Colonic mucosa (tissue), 4 donors: ENCODE measurements around the gene BPIFB2. TPM values are rescaled to one million over a fixed set of nuclear protein-coding genes. Genes with fewer than 3 reads are reported as not detected.

Source experiments
- DNase-seq: peaks from one replicate; pipeline ENCODE4 v3.0.0-alpha.2; 2020
- H3K27ac ChIP-seq: fragments of 200-600 bp; one replicate; pipeline ENCODE4 v1.8.0; 2021
- H3K27me3 ChIP-seq: fragments of 200-600 bp; one replicate; pipeline ENCODE4 v1.8.0; 2021
- H3K36me3 ChIP-seq: fragments of 200-600 bp; one replicate; pipeline ENCODE4 v1.8.0; 2021
- H3K4me1 ChIP-seq: fragments of 200-600 bp; one replicate; pipeline ENCODE4 v1.8.0; 2021; ENCODE audit warnings: mild to moderate bottlenecking
- H3K4me3 ChIP-seq: fragments of 200-600 bp; one replicate; pipeline ENCODE4 v1.8.0; 2021
- H3K9ac ChIP-seq, 2 donors: one replicate each; pipeline ENCODE4 v1.7.0; 2013; ENCODE audit warnings: control low read depth in 2 of 2, low read depth in 2 of 2, low read length in 2 of 2
- H3K9me3 ChIP-seq: fragments of 200-600 bp; one replicate; pipeline ENCODE4 v1.8.0; 2021
- intact Hi-C: fragments of 100-400 bp; cut with DNase I; formaldehyde crosslinking; loops from one replicate; pipeline ENCODE4 v1.14.1; 2022
- total RNA-seq, 2 donors: library from RNA; stranded (reverse); fragmentation: NEBNext Ultra II Directional in 1 of 2; extraction: Animal tissue kit (Norgen Biotek cat#: 25700) in 1 of 2; gene quantifications; one replicate each; pipeline ENCODE4 v1.2.1, GENCODE V29; 2021
- TF ChIP-seq, protein P1 (sequence below): fragments of 200-600 bp; IDR thresholded peaks from one replicate; pipeline ENCODE4 v1.8.0; 2022; ENCODE audit warnings: antibody characterized with exemption, mild to moderate bottlenecking
- donor health status: healthy.
- donor health status: DM: no; HTN: no; CAD: no.
- donor health status: DM: no; HTN: no; CAD: no.

Gene BPIFB2
- total RNA-seq, 2 donors from 2014 or later = 0.35 TPM; not detected in 1

DNA sequence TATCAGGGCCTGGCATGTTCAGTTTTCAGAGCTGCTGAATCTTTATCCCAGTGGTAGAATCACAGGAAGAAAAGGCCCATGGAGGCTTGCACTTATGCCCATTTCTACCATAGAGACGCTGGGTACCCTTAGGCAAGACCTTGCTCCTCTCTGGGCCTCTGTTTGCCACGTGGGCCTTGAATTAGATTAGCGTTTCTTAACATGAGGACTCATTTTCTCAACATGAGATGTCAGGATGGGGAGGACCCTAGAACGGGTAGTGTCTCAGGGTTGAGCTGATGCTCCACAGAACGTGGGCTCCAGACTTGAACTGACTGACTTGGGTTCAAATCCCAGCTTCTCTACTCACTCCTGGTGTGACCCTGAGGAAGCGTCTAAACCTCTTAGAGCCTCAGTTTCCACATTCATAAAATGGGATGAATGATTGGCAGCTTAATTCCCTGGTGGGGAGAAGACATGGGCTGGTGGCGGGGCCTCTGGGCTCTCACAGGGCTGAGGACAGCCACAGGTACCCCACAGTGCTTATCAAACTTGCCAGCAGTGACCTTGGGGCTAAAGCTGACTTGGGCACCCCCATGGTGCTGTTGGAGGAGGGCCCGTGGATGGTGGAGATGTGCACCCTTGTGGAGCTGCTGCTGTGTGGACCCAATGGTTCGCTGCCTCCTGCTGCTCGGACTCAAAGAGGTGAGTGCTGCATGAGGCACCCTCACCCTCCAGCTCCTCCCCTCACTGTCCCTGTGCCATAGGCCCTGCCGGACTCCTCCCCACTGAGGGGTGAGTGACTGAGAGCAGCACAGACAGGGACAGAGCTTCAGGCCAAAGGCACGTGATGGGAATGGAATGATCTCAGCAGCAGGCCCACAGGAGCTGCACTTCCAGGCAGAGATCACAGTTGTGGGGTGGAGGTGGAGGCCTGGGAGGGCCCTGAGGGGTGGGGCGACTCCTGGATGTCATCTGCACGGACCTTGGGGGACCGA is 31.5 kb upstream of the BPIFB2 start:
- Histone ChIP-seq H3K4me3 (no peak overlapping the region), H3K9me3 (no peaks in the 10 kb centered on the region), H3K9ac (no peak overlapping the region), H3K4me1 (no peaks in the 10 kb centered on the region), H3K27me3 (no peaks in the 10 kb centered on the region), H3K36me3 (no peaks in the 10 kb centered on the region), H3K27ac (no peak overlapping the region)
- intact Hi-C loops = no loop called here
- TF ChIP-seq, protein P1, sequence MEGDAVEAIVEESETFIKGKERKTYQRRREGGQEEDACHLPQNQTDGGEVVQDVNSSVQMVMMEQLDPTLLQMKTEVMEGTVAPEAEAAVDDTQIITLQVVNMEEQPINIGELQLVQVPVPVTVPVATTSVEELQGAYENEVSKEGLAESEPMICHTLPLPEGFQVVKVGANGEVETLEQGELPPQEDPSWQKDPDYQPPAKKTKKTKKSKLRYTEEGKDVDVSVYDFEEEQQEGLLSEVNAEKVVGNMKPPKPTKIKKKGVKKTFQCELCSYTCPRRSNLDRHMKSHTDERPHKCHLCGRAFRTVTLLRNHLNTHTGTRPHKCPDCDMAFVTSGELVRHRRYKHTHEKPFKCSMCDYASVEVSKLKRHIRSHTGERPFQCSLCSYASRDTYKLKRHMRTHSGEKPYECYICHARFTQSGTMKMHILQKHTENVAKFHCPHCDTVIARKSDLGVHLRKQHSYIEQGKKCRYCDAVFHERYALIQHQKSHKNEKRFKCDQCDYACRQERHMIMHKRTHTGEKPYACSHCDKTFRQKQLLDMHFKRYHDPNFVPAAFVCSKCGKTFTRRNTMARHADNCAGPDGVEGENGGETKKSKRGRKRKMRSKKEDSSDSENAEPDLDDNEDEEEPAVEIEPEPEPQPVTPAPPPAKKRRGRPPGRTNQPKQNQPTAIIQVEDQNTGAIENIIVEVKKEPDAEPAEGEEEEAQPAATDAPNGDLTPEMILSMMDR = no peak
- DNase-seq = no peak

DNA sequence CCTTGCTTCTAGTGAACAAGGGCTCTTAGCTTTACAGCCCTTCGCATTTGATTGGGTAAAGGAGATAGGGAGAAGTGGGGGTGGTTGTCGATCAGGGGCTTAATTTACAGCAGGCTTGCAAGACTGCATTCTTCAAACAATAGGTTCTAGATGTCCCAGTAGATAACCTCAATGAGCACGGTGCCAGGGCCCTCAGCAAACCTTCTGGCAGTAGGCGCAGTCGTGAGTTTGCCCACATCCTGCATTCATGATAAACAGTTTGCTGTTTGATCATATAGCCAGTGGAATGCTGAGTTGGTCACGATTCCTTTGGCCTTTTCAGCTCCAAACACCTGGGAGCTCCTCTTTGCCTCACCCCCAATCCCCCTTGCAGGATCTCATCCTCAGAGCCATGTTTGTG is 30.8 kb upstream of the BPIFB2 start:
- TF ChIP-seq, protein P1 = no peak
- DNase-seq = no peak
- H3K36me3 ChIP-seq = no peaks in the 10 kb centered on the region
- H3K27me3 ChIP-seq = no peaks in the 10 kb centered on the region
- H3K9ac ChIP-seq = no peak overlapping the region
- H3K4me3 ChIP-seq = no peak overlapping the region
- H3K9me3 ChIP-seq = no peaks in the 10 kb centered on the region
- intact Hi-C loops = no loop called here
- no peaks in the 10 kb centered on the region for H3K4me1 ChIP-seq
- no peak overlapping the region for H3K27ac ChIP-seq

DNA sequence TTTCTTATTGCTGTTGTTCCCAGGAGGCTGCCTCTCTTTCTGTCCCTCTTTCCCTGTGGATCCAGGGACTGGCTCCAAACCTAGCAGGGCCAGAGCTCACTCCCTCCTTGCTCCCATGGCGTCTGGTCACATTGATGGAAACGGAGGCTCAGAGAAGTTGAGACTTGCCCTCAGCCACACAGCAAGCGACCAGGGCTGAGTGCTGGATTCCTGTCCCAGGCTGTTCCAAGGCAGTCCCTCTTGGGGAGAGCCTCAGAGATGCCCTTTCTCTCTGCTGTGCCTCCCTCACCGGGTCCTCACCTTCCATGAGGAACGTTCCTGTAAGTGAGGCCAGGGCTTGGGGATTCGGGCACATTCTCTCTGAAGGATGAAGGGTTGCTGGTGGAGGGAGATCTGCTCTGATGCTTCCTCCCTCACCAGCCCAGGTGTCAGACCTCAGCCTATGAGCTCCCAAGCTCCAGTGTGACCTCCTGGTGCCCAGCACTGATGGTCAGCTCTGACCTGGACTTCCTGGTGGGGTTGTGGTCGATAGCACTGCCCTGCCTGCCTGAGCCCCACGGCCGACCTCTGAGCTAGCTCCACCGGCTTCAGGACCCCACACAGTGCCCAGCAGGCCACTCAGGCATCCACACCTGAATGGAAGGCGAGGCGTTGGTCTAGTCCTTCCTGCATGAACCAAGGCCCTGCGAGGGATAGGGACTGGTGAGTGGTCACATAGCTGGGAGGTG is 30.1 kb upstream of the BPIFB2 start:
- Histone ChIP-seq H3K4me1 (no peaks in the 10 kb centered on the region), H3K9ac (no peak overlapping the region), H3K27ac (no peak overlapping the region), H3K36me3 (no peaks in the 10 kb centered on the region), H3K27me3 (no peaks in the 10 kb centered on the region), H3K9me3 (no peaks in the 10 kb centered on the region), H3K4me3 (no peak overlapping the region)
- intact Hi-C loops = no loop called here
- TF ChIP-seq, protein P1 = no peak
- DNase-seq = no peak

DNA sequence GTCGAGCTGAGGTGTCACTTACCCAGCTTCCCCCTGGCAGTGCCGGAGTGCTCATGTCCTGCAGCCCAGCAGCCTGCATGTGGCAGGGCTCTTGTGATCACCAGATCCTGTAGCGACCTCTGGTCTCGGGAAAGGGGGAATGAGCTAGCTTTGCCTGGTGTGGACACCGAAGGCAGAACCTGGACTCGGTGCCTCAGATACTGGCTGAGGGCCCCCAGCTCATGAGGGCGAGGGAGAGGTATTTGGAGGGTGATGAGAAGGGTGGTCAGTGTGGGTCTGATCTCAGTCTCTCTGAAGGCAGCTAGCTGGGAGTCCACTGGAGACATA is 29.5 kb upstream of the BPIFB2 start:
- H3K4me1 ChIP-seq = no peaks in the 10 kb centered on the region
- H3K27me3 ChIP-seq = no peaks in the 10 kb centered on the region
- TF ChIP-seq, protein P1 = no peak
- H3K9me3 ChIP-seq = no peaks in the 10 kb centered on the region
- intact Hi-C loops = no loop called here
- no peaks in the 10 kb centered on the region for H3K36me3 ChIP-seq
- no peak overlapping the region for H3K9ac ChIP-seq
- no peak overlapping the region for H3K4me3 ChIP-seq
- no peak overlapping the region for H3K27ac ChIP-seq
- no peak for DNase-seq

- H3K4me3 ChIP-seq = no peak overlapping the region
- H3K36me3 ChIP-seq = no peaks in the 10 kb centered on the region
- no peak for DNase-seq
- H3K9me3 ChIP-seq = no peaks in the 10 kb centered on the region
- H3K27me3 ChIP-seq = no peaks in the 10 kb centered on the region
- no peak overlapping the region for H3K9ac ChIP-seq
- H3K4me1 ChIP-seq = no peaks in the 10 kb centered on the region
- intact Hi-C loops = no loop called here
- TF ChIP-seq, protein P1 = no peak
- no peak overlapping the region for H3K27ac ChIP-seq
These were observed 28.1 kb upstream of the BPIFB2 start for GRCh38 chr20:32979201-32979998.
